Transverse colon (tissue), 4 donors: ENCODE measurements around the gene NCMAP. TPM values are rescaled to one million over a fixed set of nuclear protein-coding genes. Genes with fewer than 3 reads are reported as not detected.
"Not testable (repeated sequence)": the region's sequence is repeated elsewhere in the genome, so short reads cannot be mapped to it uniquely, and the experiment has no call there.

Experiments
- DNase-seq: peaks from one replicate; pipeline ENCODE4 v3.0.0-alpha.2; 2019
- H3K27ac ChIP-seq, 4 donors: fragments of 200-600 bp; sonication (generic); 2 replicates each; pipeline ENCODE4 v1.5.1; 2016 to 2018; ENCODE audit warnings: inconsistent platforms in 4 of 4
- H3K27me3 ChIP-seq: fragments of 200-600 bp; sonication (generic); 2 replicates; pipeline ENCODE4 v1.5.1; 2017; ENCODE audit warnings: inconsistent platforms
- H3K36me3 ChIP-seq, 4 donors: fragments of 200-600 bp; sonication (generic); 2 replicates each; pipeline ENCODE4 v1.5.1; 2017 to 2019; ENCODE audit warnings: inconsistent platforms in 4 of 4
- H3K4me1 ChIP-seq, 4 donors: fragments of 200-600 bp; sonication (generic); 2 replicates each; pipeline ENCODE4 v1.5.1; 2017 to 2020; ENCODE audit warnings: inconsistent platforms in 4 of 4
- H3K4me3 ChIP-seq, 4 donors: fragments of 200-600 bp; sonication (generic); 1 replicate in 1 of 4; 2 replicates in 3 of 4; pipeline versions ENCODE4 v1.5.1 to v1.6.1; 2017 to 2019; ENCODE audit warnings: inconsistent platforms in 4 of 4
- H3K9me3 ChIP-seq, 2 donors: fragments of 200-600 bp; sonication (generic); 2 replicates each; pipeline ENCODE4 v1.5.1; 2017 to 2019; ENCODE audit warnings: inconsistent platforms in 2 of 2
- EP300 ChIP-seq: sonication (generic); formaldehyde crosslinking; IDR thresholded peaks from one replicate; pipeline ENCODE4 v1.6.1; 2017; ENCODE audit warnings: antibody characterized with exemption, low read depth
- POLR2A ChIP-seq: fragments of 450-650 bp; IDR thresholded peaks from one replicate; pipeline ENCODE4 v1.6.1; 2016; ENCODE audit warnings: antibody characterized with exemption, mild to moderate bottlenecking, moderate library complexity
- POLR2AphosphoS5 ChIP-seq, 3 donors: sonication (generic); formaldehyde crosslinking; IDR thresholded peaks; one replicate each; pipeline ENCODE4 v1.6.1; 2016; ENCODE audit warnings: antibody characterized with exemption in 3 of 3
- WGBS, 2 donors: methylation state at CpG; one replicate each; pipeline ENCODE4 v1.1.5; 2018; ENCODE audit warnings: low coverage in 1 of 2; 5-methylcytosine and 5-hydroxymethylcytosine counted together
- in situ Hi-C, 4 donors: fragments of 200-750 bp; cut with MboI; loops; one replicate each; pipeline versions ENCODE4 v1.15.0 to v1.15.1; 2017; ENCODE audit warnings: low sequenced_read_pairs in 3 of 4, low pct_ligation_motif_present in 1 of 4, low pct_unique_long_range_greater_than_20kb in 1 of 4
- intact Hi-C: fragments of 100-400 bp; cut with DNase I; formaldehyde crosslinking; loops from one replicate; pipeline ENCODE4 v1.15.1; 2023; ENCODE audit warnings: low total_unique reads
- total RNA-seq, 4 donors: library from RNA; depleted of rRNA; stranded (reverse); fragments of >200 nt; gene quantifications; one replicate each; pipeline ENCODE4 v1.1.0, GENCODE V29; 2016
- TF ChIP-seq, protein P1 (sequence below), 5 experiments: fragments of 200-600 bp in 3 of 5; fragments of 450-650 bp in 2 of 5; sonication (generic) in 3 of 5; IDR thresholded peaks; 1 replicate in 2 of 5; 2 replicates in 3 of 5; pipeline ENCODE4 v1.5.1; 2016 to 2017; ENCODE audit warnings: antibody characterized with exemption in 5 of 5, inconsistent platforms in 3 of 5, mild to moderate bottlenecking in 2 of 5, moderate library complexity in 1 of 5

NCMAP gene
- total RNA-seq, 4 donors from 2014 or later: 0.37 to 2.2 (median 1.4) TPM; not detected in 1

GRCh38 chr1:24525606-24526005 lies 30.3 kb upstream of the NCMAP start:
- no peaks in the 10 kb centered on the region for H3K27me3 ChIP-seq
- no peak overlapping the region for H3K27ac ChIP-seq
- H3K36me3 ChIP-seq: no peaks in the 10 kb centered on the region
- in situ Hi-C loops: no loop called here
- H3K4me1 ChIP-seq: no peaks in the 10 kb centered on the region
- intact Hi-C loops: no loop called here
- no peak for DNase-seq
- TF ChIP-seq, protein P1, sequence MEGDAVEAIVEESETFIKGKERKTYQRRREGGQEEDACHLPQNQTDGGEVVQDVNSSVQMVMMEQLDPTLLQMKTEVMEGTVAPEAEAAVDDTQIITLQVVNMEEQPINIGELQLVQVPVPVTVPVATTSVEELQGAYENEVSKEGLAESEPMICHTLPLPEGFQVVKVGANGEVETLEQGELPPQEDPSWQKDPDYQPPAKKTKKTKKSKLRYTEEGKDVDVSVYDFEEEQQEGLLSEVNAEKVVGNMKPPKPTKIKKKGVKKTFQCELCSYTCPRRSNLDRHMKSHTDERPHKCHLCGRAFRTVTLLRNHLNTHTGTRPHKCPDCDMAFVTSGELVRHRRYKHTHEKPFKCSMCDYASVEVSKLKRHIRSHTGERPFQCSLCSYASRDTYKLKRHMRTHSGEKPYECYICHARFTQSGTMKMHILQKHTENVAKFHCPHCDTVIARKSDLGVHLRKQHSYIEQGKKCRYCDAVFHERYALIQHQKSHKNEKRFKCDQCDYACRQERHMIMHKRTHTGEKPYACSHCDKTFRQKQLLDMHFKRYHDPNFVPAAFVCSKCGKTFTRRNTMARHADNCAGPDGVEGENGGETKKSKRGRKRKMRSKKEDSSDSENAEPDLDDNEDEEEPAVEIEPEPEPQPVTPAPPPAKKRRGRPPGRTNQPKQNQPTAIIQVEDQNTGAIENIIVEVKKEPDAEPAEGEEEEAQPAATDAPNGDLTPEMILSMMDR (IDR thresholded peaks at IDR 0.05): no peak
- 79 to 95% methylated on average over 6 of the region's 6 CpGs for WGBS, 2 donors
- H3K4me3 ChIP-seq: no peak overlapping the region
- no peaks in the 10 kb centered on the region for H3K9me3 ChIP-seq

GRCh38 chr1:24526045-24526444 lies 29.8 kb upstream of the NCMAP start:
- WGBS, 2 donors: 81 to 84% methylated on average over 3 to 7 of the region's 7 CpGs
- no peak for DNase-seq
- Histone ChIP-seq H3K4me3 (no peak overlapping the region), H3K9me3 (no peaks in the 10 kb centered on the region), H3K4me1 (no peaks in the 10 kb centered on the region), H3K36me3 (no peaks in the 10 kb centered on the region), H3K27ac (no peak overlapping the region), H3K27me3 (no peaks in the 10 kb centered on the region)
- intact Hi-C loops (no loop called here), in situ Hi-C loops (no loop called here)
- no peak for TF ChIP-seq POLR2A
- TF ChIP-seq, protein P1 (IDR thresholded peaks at IDR 0.05): no peak
- no peak for TF ChIP-seq EP300
- no peak for TF ChIP-seq POLR2AphosphoS5 (IDR thresholded peaks at IDR 0.05)

- intact Hi-C loops: no loop called here
- H3K4me3 ChIP-seq: no peak overlapping the region
- WGBS, 2 donors: 87 to 100% methylated on average over 2 to 8 of the region's 8 CpGs
- TF ChIP-seq, protein P1 (IDR thresholded peaks at IDR 0.05): peak; percentile 41 to 54 (median 52)
- TF ChIP-seq EP300: no peak
- TF ChIP-seq POLR2A: no peak
- no peak for TF ChIP-seq POLR2AphosphoS5 (IDR thresholded peaks at IDR 0.05)
- H3K36me3 ChIP-seq: no peaks in the 10 kb centered on the region
- H3K27me3 ChIP-seq: no peaks in the 10 kb centered on the region
- H3K27ac ChIP-seq: no peak overlapping the region
- no peaks in the 10 kb centered on the region for H3K9me3 ChIP-seq
- DNase-seq: no peak
- H3K4me1 ChIP-seq: no peaks in the 10 kb centered on the region
- in situ Hi-C loops: no loop called here
Observed at GRCh38 chr1:24526940-24527542, 28.8 kb upstream of the NCMAP start.

- intact Hi-C loops: no loop called here
- WGBS, 2 donors: 91 to 96% methylated on average over 2 of the region's 2 CpGs
- Histone ChIP-seq H3K4me1 (no peaks in the 10 kb centered on the region), H3K36me3 (no peaks in the 10 kb centered on the region), H3K9me3 (no peaks in the 10 kb centered on the region), H3K4me3 (no peak overlapping the region), H3K27ac (no peak overlapping the region), H3K27me3 (no peaks in the 10 kb centered on the region)
- in situ Hi-C loops: no loop called here
- TF ChIP-seq, protein P1 (IDR thresholded peaks at IDR 0.05): no peak
- TF ChIP-seq POLR2A: no peak
- TF ChIP-seq EP300: no peak
- no peak for TF ChIP-seq POLR2AphosphoS5 (IDR thresholded peaks at IDR 0.05)
- DNase-seq: no peak
Observed at GRCh38 chr1:24528744-24529143, 27.1 kb upstream of the NCMAP start.

DNA sequence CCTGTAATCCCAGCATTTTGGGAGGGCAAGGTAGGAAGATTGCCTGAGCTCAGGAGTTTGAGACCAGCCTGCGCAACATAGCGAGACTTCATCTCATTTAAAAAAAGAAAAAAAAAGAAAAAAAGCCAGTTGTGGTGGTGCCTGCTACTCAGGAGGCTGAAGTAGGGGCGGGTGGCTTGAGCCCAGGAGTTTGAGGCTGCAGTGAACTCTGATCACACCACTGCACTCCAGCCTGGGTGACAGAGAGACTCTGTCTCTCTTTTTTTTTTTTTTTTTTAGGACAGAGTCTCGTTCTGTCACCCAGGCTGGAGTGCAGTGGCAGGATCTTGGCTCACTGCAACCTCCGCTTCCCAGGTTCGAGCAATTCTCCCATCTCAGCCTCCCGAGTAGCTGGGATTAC lies 26.6 kb upstream of the NCMAP start:
- H3K4me1 ChIP-seq, DNase-seq, H3K36me3 ChIP-seq, H3K27me3 ChIP-seq, H3K27ac ChIP-seq, H3K4me3 ChIP-seq, intact Hi-C loops, H3K9me3 ChIP-seq, in situ Hi-C loops: not testable (repeated sequence)
- 92 to 100% methylated on average over 2 to 7 of the region's 7 CpGs for WGBS, 2 donors
